OCI-LY1 (cell line): ENCODE results near the gene B4GALT5.
A peak's percentile ranks its signal among the peaks of the same experiment; 100 is the strongest.

ENCODE experiments used
- H2AFZ ChIP-seq: fragments of 200-600 bp; sonication (generic), shearing (Covaris generic); 2 replicates; pipeline ENCODE4 v1.6.0; 2014; ENCODE audit warnings: antibody characterized with exemption, mild to moderate bottlenecking, low read length
- H3F3A ChIP-seq: fragments of 200-600 bp; sonication (generic), shearing (Covaris generic); 2 replicates; pipeline ENCODE4 v1.6.0; 2014; ENCODE audit warnings: mild to moderate bottlenecking, antibody characterized with exemption, low read length, moderate library complexity; ENCODE audit not compliant: insufficient read depth
- H3K27ac ChIP-seq: fragments of 200-600 bp; sonication (generic); 2 replicates; pipeline ENCODE4 v1.5.1; 2014; ENCODE audit warnings: low read length, mixed run types, mild to moderate bottlenecking, low read depth; ENCODE audit not compliant: poor library complexity, severe bottlenecking
- H3K27me3 ChIP-seq: fragments of 200-600 bp; sonication (generic); 2 replicates; pipeline ENCODE4 v1.6.0; 2014; ENCODE audit warnings: antibody characterized with exemption, mild to moderate bottlenecking, low read length, moderate library complexity; ENCODE audit not compliant: insufficient read depth
- H3K36me3 ChIP-seq: fragments of 200-600 bp; sonication (generic); 2 replicates; pipeline ENCODE4 v1.6.1; 2014; ENCODE audit warnings: mild to moderate bottlenecking, antibody characterized with exemption, low read length, moderate library complexity, mixed read lengths; ENCODE audit not compliant: insufficient read depth
- H3K4me1 ChIP-seq: fragments of 200-600 bp; sonication (generic); 2 replicates; pipeline ENCODE4 v1.5.1; 2014; ENCODE audit warnings: mild to moderate bottlenecking, low read length, moderate library complexity; ENCODE audit not compliant: insufficient read depth, severe bottlenecking
- H3K4me2 ChIP-seq: fragments of 200-600 bp; sonication (generic), shearing (Covaris generic); 2 replicates; pipeline ENCODE4 v1.6.1; 2014; ENCODE audit warnings: low read length
- H3K4me3 ChIP-seq: fragments of 200-600 bp; sonication (generic); 2 replicates; pipeline ENCODE4 v1.5.1; 2014; ENCODE audit warnings: low read length, low read depth, mild to moderate bottlenecking, mixed read lengths; ENCODE audit not compliant: poor library complexity, severe bottlenecking
- H3K79me2 ChIP-seq: fragments of 200-600 bp; shearing (Covaris generic); 2 replicates; pipeline ENCODE4 v1.6.1; 2016; ENCODE audit warnings: mixed run types, low read length, mixed read lengths; ENCODE audit not compliant: insufficient read depth
- H3K9ac ChIP-seq: fragments of 200-600 bp; sonication (generic), shearing (Covaris generic); 2 replicates; pipeline ENCODE4 v1.6.1; 2014; ENCODE audit warnings: mild to moderate bottlenecking, low read length, mixed read lengths
- H3K9me2 ChIP-seq: fragments of 200-600 bp; sonication (generic), shearing (Covaris generic); 2 replicates; pipeline ENCODE4 v1.6.1; 2014; ENCODE audit warnings: low read depth, mild to moderate bottlenecking, low read length, mixed read lengths
- H3K9me3 ChIP-seq: fragments of 200-600 bp; shearing (Covaris generic); 2 replicates; pipeline ENCODE4 v1.6.1; 2014; ENCODE audit warnings: low read length, mixed read lengths
- H4K20me1 ChIP-seq: fragments of 200-600 bp; sonication (generic), shearing (Covaris generic); 2 replicates; pipeline ENCODE4 v1.6.0; 2016; ENCODE audit warnings: mild to moderate bottlenecking, low read length; ENCODE audit not compliant: insufficient read depth
- EZH2 ChIP-seq: fragments of 200-600 bp; sonication (generic), shearing (Covaris generic); IDR thresholded peaks from 2 replicates; pipeline ENCODE4 v1.8.0; 2017; ENCODE audit warnings: borderline replicate concordance, mixed run types, mild to moderate bottlenecking, antibody characterized with exemption, low read length, moderate library complexity, mixed read lengths
- TF ChIP-seq, protein P1 (sequence below): fragments of 200-600 bp; sonication (generic), shearing (Covaris generic); IDR thresholded peaks from 2 replicates; pipeline ENCODE4 v1.5.1; 2017; ENCODE audit warnings: mild to moderate bottlenecking, antibody characterized with exemption, low read length, moderate library complexity, mixed read lengths

The B4GALT5 gene

DNA sequence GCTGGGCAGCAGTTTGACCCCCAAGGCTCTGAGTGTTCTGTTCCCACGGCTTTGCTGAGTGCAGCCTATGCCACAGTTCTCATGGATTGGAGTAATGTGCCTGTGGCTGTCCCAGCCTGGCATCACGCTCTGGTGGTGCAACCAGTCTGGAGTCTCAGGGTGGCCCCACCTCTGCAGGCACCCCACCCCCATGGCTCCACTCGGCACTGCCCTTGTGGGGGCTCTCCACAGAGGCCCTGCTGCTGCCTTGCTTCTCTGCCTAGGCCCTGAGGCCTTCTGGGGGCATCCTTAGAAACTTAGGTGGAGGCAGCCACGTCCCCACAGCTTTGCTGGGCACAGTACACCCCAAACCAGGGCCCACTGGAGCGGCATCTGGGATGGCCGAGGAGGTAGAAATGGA lies 25.4 kb upstream of the B4GALT5 start:
- Histone ChIP-seq H3K27ac (no peak overlapping the region), H3F3A (no peaks in the 10 kb centered on the region), H3K36me3 (no peaks in the 10 kb centered on the region), H3K9ac (no peak overlapping the region), H3K4me1 (peaks cover 9% of the 10 kb centered on the region), H3K79me2 (no peaks in the 10 kb centered on the region), H3K4me2 (no peak overlapping the region), H2AFZ (no peak overlapping the region), H3K27me3 (no peaks in the 10 kb centered on the region), H3K9me2 (no peaks in the 10 kb centered on the region), H4K20me1 (no peaks in the 10 kb centered on the region), H3K4me3 (no peak overlapping the region), H3K9me3 (no peaks in the 10 kb centered on the region)
- TF ChIP-seq, protein P1, sequence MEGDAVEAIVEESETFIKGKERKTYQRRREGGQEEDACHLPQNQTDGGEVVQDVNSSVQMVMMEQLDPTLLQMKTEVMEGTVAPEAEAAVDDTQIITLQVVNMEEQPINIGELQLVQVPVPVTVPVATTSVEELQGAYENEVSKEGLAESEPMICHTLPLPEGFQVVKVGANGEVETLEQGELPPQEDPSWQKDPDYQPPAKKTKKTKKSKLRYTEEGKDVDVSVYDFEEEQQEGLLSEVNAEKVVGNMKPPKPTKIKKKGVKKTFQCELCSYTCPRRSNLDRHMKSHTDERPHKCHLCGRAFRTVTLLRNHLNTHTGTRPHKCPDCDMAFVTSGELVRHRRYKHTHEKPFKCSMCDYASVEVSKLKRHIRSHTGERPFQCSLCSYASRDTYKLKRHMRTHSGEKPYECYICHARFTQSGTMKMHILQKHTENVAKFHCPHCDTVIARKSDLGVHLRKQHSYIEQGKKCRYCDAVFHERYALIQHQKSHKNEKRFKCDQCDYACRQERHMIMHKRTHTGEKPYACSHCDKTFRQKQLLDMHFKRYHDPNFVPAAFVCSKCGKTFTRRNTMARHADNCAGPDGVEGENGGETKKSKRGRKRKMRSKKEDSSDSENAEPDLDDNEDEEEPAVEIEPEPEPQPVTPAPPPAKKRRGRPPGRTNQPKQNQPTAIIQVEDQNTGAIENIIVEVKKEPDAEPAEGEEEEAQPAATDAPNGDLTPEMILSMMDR: no peak
- TF ChIP-seq EZH2: no peak

DNA sequence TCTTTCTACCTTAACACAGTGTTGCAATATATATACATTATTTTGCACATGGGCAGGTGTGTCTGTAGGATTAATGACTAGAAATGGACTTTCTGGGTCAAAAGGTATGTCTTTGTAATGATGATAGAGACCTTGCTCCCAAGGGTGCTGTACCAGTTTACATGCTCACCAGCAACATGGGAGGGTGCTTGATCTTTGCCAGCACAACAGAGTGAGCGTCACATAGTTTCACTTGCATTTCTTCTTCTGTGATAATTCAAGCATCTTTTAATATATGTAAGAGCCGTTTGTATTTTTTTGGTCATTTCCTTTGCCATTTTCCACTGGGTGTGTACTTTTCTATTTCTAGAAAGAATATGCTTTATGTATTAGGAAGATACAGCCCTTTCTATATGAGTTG lies 23.6 kb upstream of the B4GALT5 start:
- TF ChIP-seq, protein P1: no peak
- no peak for TF ChIP-seq EZH2
- Histone ChIP-seq H4K20me1 (no peaks in the 10 kb centered on the region), H3K4me2 (no peak overlapping the region), H3K9ac (no peak overlapping the region), H3K4me1 (peaks cover 9% of the 10 kb centered on the region), H3K9me3 (no peaks in the 10 kb centered on the region), H3K4me3 (no peak overlapping the region), H2AFZ (no peak overlapping the region), H3K27me3 (no peaks in the 10 kb centered on the region), H3K79me2 (no peaks in the 10 kb centered on the region), H3F3A (no peaks in the 10 kb centered on the region), H3K27ac (peak overlapping the region; percentile 32), H3K36me3 (no peaks in the 10 kb centered on the region), H3K9me2 (no peaks in the 10 kb centered on the region)

DNA sequence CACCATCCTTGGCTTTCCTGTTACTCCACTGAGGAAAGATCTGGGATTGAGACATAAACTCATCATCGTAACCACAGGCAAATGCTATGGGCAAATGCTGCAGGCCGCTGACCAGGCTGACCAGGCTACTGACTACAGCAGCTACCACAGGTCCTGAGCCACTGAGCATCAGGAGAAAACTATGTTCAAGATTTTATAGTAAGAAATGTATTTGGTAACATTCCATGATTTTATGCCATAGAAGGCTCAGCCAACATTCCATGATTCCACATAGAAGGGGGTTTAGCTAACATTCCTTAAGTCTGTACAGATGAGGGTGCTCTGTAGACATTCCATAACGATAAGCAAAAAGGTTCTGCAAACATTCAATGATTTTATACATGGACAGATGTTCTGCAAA lies 16.1 kb upstream of the B4GALT5 start:
- H4K20me1 ChIP-seq: no peaks in the 10 kb centered on the region
- no peaks in the 10 kb centered on the region for H3K9me3 ChIP-seq
- no peak overlapping the region for H3K4me3 ChIP-seq
- H3K9me2 ChIP-seq: no peaks in the 10 kb centered on the region
- no peaks in the 10 kb centered on the region for H3K36me3 ChIP-seq
- no peaks in the 10 kb centered on the region for H3K4me1 ChIP-seq
- H3K27ac ChIP-seq: no peak overlapping the region
- no peak overlapping the region for H3K4me2 ChIP-seq
- no peak overlapping the region for H3K9ac ChIP-seq
- H3F3A ChIP-seq: no peaks in the 10 kb centered on the region
- TF ChIP-seq EZH2: no peak
- TF ChIP-seq, protein P1: no peak
- no peaks in the 10 kb centered on the region for H3K79me2 ChIP-seq
- no peaks in the 10 kb centered on the region for H3K27me3 ChIP-seq
- H2AFZ ChIP-seq: no peak overlapping the region
